ENCODE measurements around the gene DOCK2.
"Not testable (repeated sequence)": the region's sequence is repeated elsewhere in the genome, so short reads cannot be mapped to it uniquely, and the experiment has no call there.

DOCK2 gene

DNA sequence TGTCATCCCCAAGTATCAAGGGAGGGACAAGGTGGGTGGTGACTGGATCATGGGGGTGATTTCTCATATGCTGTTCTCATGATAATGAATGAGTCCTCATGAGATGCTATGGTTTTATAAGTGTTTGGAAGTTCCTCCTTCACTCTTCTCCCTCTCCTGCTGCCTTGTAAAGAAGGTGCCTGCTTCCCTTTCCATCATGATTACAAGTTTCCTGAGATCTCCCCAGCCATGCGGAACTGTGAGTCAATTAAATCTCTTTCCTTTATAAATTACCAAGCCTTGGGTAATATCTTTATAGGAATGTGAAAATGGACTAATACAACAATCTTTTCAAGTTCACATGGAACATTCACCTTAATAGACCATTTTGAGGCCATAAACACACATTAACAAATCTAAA, 21.5 kb upstream of the DOCK2 start:
- Histone ChIP-seq H3K27me3 (no peaks in the 10 kb centered on the region), H3K4me1 (ENCODE audit: control insufficient read depth in 1 of 2, insufficient read depth in 1 of 2, low read depth in 1 of 2, low read length in 1 of 2) (no peaks in the 10 kb centered on the region), H3K4me3 (ENCODE audit: low read depth in 1 of 2, low read length in 1 of 2) (no peak overlapping the region), H3K9me3 (no peaks in the 10 kb centered on the region), H3K27ac (no peak overlapping the region), H3K36me3 (no peaks in the 10 kb centered on the region)
- TF ChIP-seq, protein P1, sequence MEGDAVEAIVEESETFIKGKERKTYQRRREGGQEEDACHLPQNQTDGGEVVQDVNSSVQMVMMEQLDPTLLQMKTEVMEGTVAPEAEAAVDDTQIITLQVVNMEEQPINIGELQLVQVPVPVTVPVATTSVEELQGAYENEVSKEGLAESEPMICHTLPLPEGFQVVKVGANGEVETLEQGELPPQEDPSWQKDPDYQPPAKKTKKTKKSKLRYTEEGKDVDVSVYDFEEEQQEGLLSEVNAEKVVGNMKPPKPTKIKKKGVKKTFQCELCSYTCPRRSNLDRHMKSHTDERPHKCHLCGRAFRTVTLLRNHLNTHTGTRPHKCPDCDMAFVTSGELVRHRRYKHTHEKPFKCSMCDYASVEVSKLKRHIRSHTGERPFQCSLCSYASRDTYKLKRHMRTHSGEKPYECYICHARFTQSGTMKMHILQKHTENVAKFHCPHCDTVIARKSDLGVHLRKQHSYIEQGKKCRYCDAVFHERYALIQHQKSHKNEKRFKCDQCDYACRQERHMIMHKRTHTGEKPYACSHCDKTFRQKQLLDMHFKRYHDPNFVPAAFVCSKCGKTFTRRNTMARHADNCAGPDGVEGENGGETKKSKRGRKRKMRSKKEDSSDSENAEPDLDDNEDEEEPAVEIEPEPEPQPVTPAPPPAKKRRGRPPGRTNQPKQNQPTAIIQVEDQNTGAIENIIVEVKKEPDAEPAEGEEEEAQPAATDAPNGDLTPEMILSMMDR (IDR thresholded peaks at IDR 0.05): no peak

DNA sequence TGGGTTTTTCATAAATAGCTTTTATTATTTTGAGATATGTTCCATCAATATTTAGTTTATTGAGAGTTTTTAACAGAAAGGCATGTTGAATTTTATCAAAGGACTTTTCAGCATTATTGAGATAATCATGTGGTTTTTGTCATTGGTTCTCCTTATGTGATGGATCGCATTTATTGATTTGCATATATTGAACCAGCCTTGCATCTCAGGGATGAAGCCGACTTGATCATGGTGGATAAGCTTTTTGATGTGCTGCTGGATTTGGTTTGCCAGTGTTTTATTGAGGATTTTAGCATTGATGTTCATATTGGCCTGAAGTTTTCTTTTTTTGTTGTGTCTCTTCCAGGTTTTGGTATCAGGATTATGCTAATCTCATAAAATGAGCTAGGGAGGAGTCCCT, 12.8 kb upstream of the DOCK2 start:
- not testable (repeated sequence) for H3K27ac ChIP-seq; H3K36me3 ChIP-seq; H3K9me3 ChIP-seq; H3K27me3 ChIP-seq; H3K4me3 ChIP-seq (ENCODE audit: low read depth in 1 of 2, low read length in 1 of 2); H3K4me1 ChIP-seq (ENCODE audit: control insufficient read depth in 1 of 2, insufficient read depth in 1 of 2, low read depth in 1 of 2, low read length in 1 of 2)

DNA sequence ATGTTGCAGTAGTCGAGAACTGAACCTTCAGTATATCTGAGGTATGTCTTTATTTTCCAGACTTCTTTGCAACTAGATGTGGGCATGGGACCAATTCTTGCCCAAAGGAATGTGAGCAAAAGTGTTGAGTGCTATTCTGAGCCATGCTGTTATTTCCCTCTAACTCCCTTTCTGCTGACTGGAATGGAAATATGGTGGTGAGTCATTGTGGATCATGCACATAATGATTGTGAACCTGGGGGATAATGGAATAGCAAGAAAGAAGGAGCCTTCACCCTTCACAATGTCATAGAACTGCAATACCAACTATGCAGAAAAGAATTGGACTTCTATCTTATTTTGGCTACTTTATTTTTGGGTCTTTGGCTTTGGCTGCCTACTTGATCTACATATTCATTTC, 10.3 kb upstream of the DOCK2 start:
- H3K4me3 ChIP-seq (ENCODE audit: low read depth in 1 of 2, low read length in 1 of 2): no peak overlapping the region
- no peaks in the 10 kb centered on the region for H3K9me3 ChIP-seq
- no peaks in the 10 kb centered on the region for H3K4me1 ChIP-seq (ENCODE audit: control insufficient read depth in 1 of 2, insufficient read depth in 1 of 2, low read depth in 1 of 2, low read length in 1 of 2)
- H3K27me3 ChIP-seq: no peaks in the 10 kb centered on the region
- TF ChIP-seq, protein P1 (IDR thresholded peaks at IDR 0.05): no peak
- no peaks in the 10 kb centered on the region for H3K36me3 ChIP-seq
- H3K27ac ChIP-seq: no peak overlapping the region

DNA sequence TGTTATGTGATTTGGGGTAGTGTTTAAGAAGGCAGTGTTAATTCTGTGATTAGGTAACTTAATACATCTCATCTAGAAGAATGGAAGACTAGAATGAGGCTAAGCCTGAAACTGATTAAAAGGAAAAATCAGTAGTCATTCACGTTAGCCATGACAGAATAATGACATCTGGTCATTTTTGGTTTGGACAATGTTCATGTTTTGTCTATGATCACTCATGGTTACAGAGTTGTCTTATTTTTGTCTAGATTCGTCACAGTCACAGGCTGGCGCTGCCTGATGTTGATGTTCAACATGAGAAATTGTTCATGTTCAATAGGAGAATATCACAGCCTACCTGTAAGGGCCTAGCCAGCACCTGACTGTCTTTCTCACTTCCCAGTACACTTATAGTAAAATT, 9.5 kb upstream of the DOCK2 start:
- Histone ChIP-seq H3K9me3 (no peaks in the 10 kb centered on the region), H3K27ac (no peak overlapping the region), H3K4me1 (ENCODE audit: control insufficient read depth in 1 of 2, insufficient read depth in 1 of 2, low read depth in 1 of 2, low read length in 1 of 2) (no peaks in the 10 kb centered on the region), H3K27me3 (no peaks in the 10 kb centered on the region), H3K4me3 (ENCODE audit: low read depth in 1 of 2, low read length in 1 of 2) (no peak overlapping the region), H3K36me3 (no peaks in the 10 kb centered on the region)
- TF ChIP-seq, protein P1 (IDR thresholded peaks at IDR 0.05): no peak

DNA sequence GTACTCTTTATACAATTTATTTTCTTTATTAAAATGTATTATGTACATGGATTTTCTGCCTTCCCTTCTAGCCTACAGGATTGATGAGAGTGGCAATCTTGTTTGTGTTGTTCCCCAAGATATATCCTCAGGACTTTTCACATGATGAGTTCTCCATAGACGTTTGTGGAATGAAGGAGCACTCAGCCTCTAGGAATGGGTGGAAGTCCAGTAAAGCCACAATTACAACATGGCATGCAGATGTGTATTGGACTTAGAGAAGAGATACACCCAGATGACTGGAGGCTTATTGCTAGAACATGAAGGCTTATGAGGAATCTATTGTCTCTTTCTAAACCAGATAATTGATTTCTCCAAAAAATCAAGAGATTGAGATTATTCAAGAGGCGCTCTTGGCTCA, 8.2 kb upstream of the DOCK2 start:
- H3K9me3 ChIP-seq: no peaks in the 10 kb centered on the region
- H3K4me1 ChIP-seq (ENCODE audit: control insufficient read depth in 1 of 2, insufficient read depth in 1 of 2, low read depth in 1 of 2, low read length in 1 of 2): no peaks in the 10 kb centered on the region
- no peak overlapping the region for H3K27ac ChIP-seq
- H3K27me3 ChIP-seq: no peaks in the 10 kb centered on the region
- H3K36me3 ChIP-seq: no peaks in the 10 kb centered on the region
- TF ChIP-seq, protein P1 (IDR thresholded peaks at IDR 0.05): no peak
- no peak overlapping the region for H3K4me3 ChIP-seq (ENCODE audit: low read depth in 1 of 2, low read length in 1 of 2)

DNA sequence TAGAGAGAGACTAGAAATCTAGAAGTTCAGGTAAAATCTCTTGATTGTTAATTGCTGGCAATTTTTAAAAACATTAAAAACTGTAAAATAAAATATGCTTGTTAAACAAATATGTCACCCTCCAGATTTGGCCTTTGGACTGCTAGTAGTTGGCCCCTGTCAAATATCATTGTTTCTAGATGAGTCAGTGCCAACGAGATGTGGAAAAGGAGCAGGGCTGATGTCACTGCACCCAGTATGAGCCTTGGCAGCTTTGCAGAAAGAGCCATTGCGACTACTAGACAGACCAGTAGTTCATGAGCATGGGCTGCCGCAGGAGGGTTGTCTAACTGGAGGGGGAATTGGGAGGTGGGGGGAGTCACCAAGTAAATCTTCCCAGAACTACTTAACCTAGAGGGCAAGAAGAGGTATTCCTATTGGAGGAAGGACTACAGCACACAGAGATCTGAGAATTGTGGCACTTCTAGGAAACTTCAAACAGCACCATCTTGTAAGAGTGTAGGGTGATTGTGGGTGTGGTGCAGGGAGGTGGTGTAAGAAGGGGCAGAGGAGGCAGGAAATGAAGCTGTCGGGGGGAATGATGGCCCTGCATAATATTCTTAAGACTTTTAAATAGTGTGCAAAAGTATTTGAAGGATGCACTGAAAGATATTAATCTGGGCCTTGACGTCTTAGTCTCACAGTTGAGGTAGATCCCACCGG, 7.1 kb upstream of the DOCK2 start:
- no peaks in the 10 kb centered on the region for H3K9me3 ChIP-seq
- H3K27me3 ChIP-seq: no peaks in the 10 kb centered on the region
- no peaks in the 10 kb centered on the region for H3K4me1 ChIP-seq (ENCODE audit: control insufficient read depth in 1 of 2, insufficient read depth in 1 of 2, low read depth in 1 of 2, low read length in 1 of 2)
- no peak overlapping the region for H3K4me3 ChIP-seq (ENCODE audit: low read depth in 1 of 2, low read length in 1 of 2)
- no peak overlapping the region for H3K27ac ChIP-seq
- TF ChIP-seq, protein P1 (IDR thresholded peaks at IDR 0.05): no peak
- no peaks in the 10 kb centered on the region for H3K36me3 ChIP-seq
